Liver (tissue), 3 donors: ENCODE measurements around the gene C3orf38.

ENCODE experiments used
- CTCF ChIP-seq: fragments of 150-350 bp; IDR thresholded peaks from 2 replicates; pipeline ENCODE4 v1.5.1; 2017; ENCODE audit warnings: improper control_type of control experiment, low read depth, low read length; ENCODE audit not compliant: missing input control
- HNF4G ChIP-seq: IDR thresholded peaks from 2 replicates; pipeline ENCODE4 v1.6.1; 2016; ENCODE audit warnings: antibody characterized with exemption
- donor health status: healthy.
- donor health status: healthy.

- TF ChIP-seq HNF4G (no peak), CTCF (no peak)
These were observed 46.2 kb downstream of the C3orf38 start for GRCh38 chr3:88195951-88196434.
